Measurements from ENCODE around the gene MORN1.

MORN1 gene

GRCh38 chr1:2341706-2342383 lies 49.5 kb downstream of the MORN1 start:
- Histone ChIP-seq H3K27ac (replicated peaks) (no peak overlapping the region), H3K27me3 (ENCODE audit: insufficient read depth, poor library complexity, severe bottlenecking) (no peaks in the 10 kb centered on the region), H3K4me3 (replicated peaks; ENCODE audit: insufficient read depth, low read length) (no peak overlapping the region)
- DNase-seq (ENCODE audit: low read depth in 1 of 2, low spot score in 1 of 2): no peak
- TF ChIP-seq CTCF (IDR thresholded peaks at IDR 0.05; ENCODE audit: insufficient read depth, low read length) (no peak), GABPA (IDR thresholded peaks at IDR 0.05; ENCODE audit: low read depth) (no peak), SPI1 (IDR thresholded peaks at IDR 0.05; ENCODE audit: borderline replicate concordance, low read depth) (no peak), POLR2AphosphoS5 (IDR thresholded peaks at IDR 0.05; ENCODE audit: low read depth) (no peak)
- TF ChIP-seq, protein P1, sequence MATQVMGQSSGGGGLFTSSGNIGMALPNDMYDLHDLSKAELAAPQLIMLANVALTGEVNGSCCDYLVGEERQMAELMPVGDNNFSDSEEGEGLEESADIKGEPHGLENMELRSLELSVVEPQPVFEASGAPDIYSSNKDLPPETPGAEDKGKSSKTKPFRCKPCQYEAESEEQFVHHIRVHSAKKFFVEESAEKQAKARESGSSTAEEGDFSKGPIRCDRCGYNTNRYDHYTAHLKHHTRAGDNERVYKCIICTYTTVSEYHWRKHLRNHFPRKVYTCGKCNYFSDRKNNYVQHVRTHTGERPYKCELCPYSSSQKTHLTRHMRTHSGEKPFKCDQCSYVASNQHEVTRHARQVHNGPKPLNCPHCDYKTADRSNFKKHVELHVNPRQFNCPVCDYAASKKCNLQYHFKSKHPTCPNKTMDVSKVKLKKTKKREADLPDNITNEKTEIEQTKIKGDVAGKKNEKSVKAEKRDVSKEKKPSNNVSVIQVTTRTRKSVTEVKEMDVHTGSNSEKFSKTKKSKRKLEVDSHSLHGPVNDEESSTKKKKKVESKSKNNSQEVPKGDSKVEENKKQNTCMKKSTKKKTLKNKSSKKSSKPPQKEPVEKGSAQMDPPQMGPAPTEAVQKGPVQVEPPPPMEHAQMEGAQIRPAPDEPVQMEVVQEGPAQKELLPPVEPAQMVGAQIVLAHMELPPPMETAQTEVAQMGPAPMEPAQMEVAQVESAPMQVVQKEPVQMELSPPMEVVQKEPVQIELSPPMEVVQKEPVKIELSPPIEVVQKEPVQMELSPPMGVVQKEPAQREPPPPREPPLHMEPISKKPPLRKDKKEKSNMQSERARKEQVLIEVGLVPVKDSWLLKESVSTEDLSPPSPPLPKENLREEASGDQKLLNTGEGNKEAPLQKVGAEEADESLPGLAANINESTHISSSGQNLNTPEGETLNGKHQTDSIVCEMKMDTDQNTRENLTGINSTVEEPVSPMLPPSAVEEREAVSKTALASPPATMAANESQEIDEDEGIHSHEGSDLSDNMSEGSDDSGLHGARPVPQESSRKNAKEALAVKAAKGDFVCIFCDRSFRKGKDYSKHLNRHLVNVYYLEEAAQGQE (IDR thresholded peaks at IDR 0.05; ENCODE audit: insufficient replicate concordance, low read depth): no peak

- TF ChIP-seq SPI1 (IDR thresholded peaks at IDR 0.05; ENCODE audit: borderline replicate concordance, low read depth) (no peak), POLR2AphosphoS5 (IDR thresholded peaks at IDR 0.05; ENCODE audit: low read depth) (no peak), GABPA (IDR thresholded peaks at IDR 0.05; ENCODE audit: low read depth) (no peak), CTCF (IDR thresholded peaks at IDR 0.05; ENCODE audit: insufficient read depth, low read length) (no peak)
- TF ChIP-seq, protein P1 (IDR thresholded peaks at IDR 0.05; ENCODE audit: insufficient replicate concordance, low read depth): no peak
- no peak for DNase-seq (ENCODE audit: low read depth in 1 of 2, low spot score in 1 of 2)
- H3K27me3 ChIP-seq (ENCODE audit: insufficient read depth, poor library complexity, severe bottlenecking): no peaks in the 10 kb centered on the region
- H3K4me3 ChIP-seq (replicated peaks; ENCODE audit: insufficient read depth, low read length): no peak overlapping the region
- no peak overlapping the region for H3K27ac ChIP-seq (replicated peaks)
Observed at GRCh38 chr1:2340918-2341254, 50.5 kb downstream of the MORN1 start.

DNA sequence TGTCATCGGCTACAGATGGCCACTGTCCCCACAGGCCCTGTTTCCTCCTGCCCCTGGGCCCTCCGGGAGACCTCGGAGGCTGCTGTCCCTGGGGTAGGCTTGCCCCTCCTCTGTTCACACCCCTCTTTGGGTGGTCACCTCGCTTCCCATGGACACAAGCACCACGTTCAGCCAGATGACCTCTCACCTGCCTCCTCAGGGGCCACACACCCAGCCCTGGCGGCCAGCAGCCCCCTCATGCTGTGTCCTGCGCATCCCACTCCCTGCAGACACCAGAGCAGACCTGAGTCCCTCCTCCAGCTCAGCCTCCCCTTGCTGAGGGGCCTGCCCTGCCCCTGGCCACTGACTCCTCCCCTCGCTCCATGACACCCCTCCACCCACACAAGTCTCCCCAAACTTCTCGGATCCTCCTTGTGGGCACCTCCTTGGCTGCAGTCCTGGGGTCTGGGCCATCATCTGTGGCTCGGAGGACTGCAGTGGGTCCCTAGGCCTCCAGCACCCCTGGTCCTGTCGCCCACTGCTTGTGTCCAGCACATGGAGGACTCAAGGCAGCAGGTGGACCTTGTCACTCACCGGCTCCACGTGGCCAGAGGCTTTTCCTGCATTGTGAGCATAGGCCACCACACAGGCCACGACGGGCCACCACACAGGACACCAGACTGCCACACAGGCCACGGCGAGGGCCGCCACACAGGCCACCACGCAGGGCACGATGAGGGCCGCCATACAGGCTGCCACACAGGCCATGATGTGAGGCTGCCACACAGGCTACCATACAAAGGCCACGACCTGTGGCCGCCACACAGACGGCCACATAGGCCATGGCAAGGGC lies 51.1 kb downstream of the MORN1 start:
- no peak for DNase-seq (ENCODE audit: low read depth in 1 of 2, low spot score in 1 of 2)
- Histone ChIP-seq H3K27ac (replicated peaks) (no peak overlapping the region), H3K4me3 (replicated peaks; ENCODE audit: insufficient read depth, low read length) (no peak overlapping the region), H3K27me3 (ENCODE audit: insufficient read depth, poor library complexity, severe bottlenecking) (no peaks in the 10 kb centered on the region)
- TF ChIP-seq CTCF (IDR thresholded peaks at IDR 0.05; ENCODE audit: insufficient read depth, low read length) (no peak), GABPA (IDR thresholded peaks at IDR 0.05; ENCODE audit: low read depth) (no peak)

All from HL-60 (cell line).